Hepatocyte (in vitro differentiated cells): ENCODE data around the gene SBNO2. TPM values are rescaled to one million over a fixed set of nuclear protein-coding genes. Genes with fewer than 3 reads are reported as not detected.
A peak's percentile ranks its signal among the peaks of the same experiment; 100 is the strongest.

ENCODE experiments used
- DNase-seq: peaks from one replicate; pipeline ENCODE4 v3.0.0-alpha.2; 2016; ENCODE audit warnings: low spot score
- H2AFZ ChIP-seq: fragments of 200-600 bp; sonication (generic); 2 replicates; pipeline ENCODE4 v1.6.0; 2016; ENCODE audit warnings: antibody characterized with exemption, mild to moderate bottlenecking
- H3K27ac ChIP-seq: fragments of 200-600 bp; sonication (generic); 2 replicates; pipeline ENCODE4 v1.5.1; 2016; ENCODE audit warnings: mild to moderate bottlenecking
- H3K27me3 ChIP-seq: fragments of 200-600 bp; sonication (generic); 2 replicates; pipeline ENCODE4 v1.6.1; 2016
- H3K36me3 ChIP-seq: fragments of 200-600 bp; sonication (generic); replicated peaks from 2 replicates; pipeline ENCODE4 v1.5.1; 2016; ENCODE audit warnings: low read depth; ENCODE audit not compliant: insufficient read depth
- H3K4me1 ChIP-seq: fragments of 200-600 bp; sonication (generic); 2 replicates; pipeline ENCODE4 v1.5.1; 2016; ENCODE audit warnings: mild to moderate bottlenecking, moderate library complexity; ENCODE audit not compliant: insufficient read depth
- H3K4me2 ChIP-seq: fragments of 200-600 bp; sonication (generic); 2 replicates; pipeline ENCODE4 v1.6.0; 2016
- H3K4me3 ChIP-seq: fragments of 200-600 bp; sonication (generic); 2 replicates; pipeline ENCODE4 v1.5.1; 2016; ENCODE audit warnings: mild to moderate bottlenecking
- H3K79me2 ChIP-seq: fragments of 200-600 bp; sonication (generic); 2 replicates; pipeline ENCODE4 v1.6.0; 2017; ENCODE audit warnings: mild to moderate bottlenecking
- H3K9me2 ChIP-seq: fragments of 200-600 bp; sonication (generic); replicated peaks from 2 replicates; pipeline ENCODE4 v1.6.0; 2017; ENCODE audit warnings: mild to moderate bottlenecking; ENCODE audit not compliant: insufficient read depth
- H3K9me3 ChIP-seq: fragments of 200-600 bp; sonication (generic); 2 replicates; pipeline ENCODE4 v1.5.1; 2016; ENCODE audit warnings: low read depth, mild to moderate bottlenecking
- H4K20me1 ChIP-seq: fragments of 200-600 bp; sonication (generic); 2 replicates; pipeline ENCODE4 v1.6.0; 2016; ENCODE audit warnings: mild to moderate bottlenecking; ENCODE audit not compliant: insufficient read depth, poor library complexity, severe bottlenecking
- EZH2 ChIP-seq: fragments of 200-600 bp; sonication (generic); IDR thresholded peaks from 2 replicates; pipeline ENCODE4 v1.6.1; 2016; ENCODE audit warnings: antibody characterized with exemption, mild to moderate bottlenecking, borderline replicate concordance
- EZH2phosphoT487 ChIP-seq: fragments of 200-600 bp; sonication (generic); IDR thresholded peaks from one replicate; pipeline ENCODE4 v1.6.1; 2018; ENCODE audit warnings: antibody characterized with exemption, mild to moderate bottlenecking, low read depth, moderate library complexity; ENCODE audit not compliant: unreplicated experiment, severe bottlenecking
- WGBS: methylation state at CpG from one replicate; pipeline ENCODE4 v1.1.6; 2016; ENCODE audit warnings: low lambda C conversion rate; ENCODE audit errors: missing lambda C conversion rate; 5-methylcytosine and 5-hydroxymethylcytosine counted together
- polyA plus RNA-seq: library from polyadenylated mRNA; unstranded; fragments of >200 nt; fragmentation: Nextera tagmentation; extraction: Ambion mirVana; gene quantifications from 2 replicates; pipeline ENCODE4 v1.2.1, GENCODE V29; 2016
- total RNA-seq: library from RNA; depleted of rRNA; stranded (reverse); fragments of >200 nt; gene quantifications from 2 replicates; pipeline ENCODE4 v1.2.3, GENCODE V29; 2014
- TF ChIP-seq, protein P1 (sequence below): fragments of 200-600 bp; sonication (generic); IDR thresholded peaks from 2 replicates; pipeline ENCODE4 v1.5.1; 2016; ENCODE audit warnings: antibody characterized with exemption, mild to moderate bottlenecking; ENCODE audit not compliant: poor library complexity

Gene SBNO2
- total and polyA plus RNA-seq, 2 experiments from 2014 or later: 12.7 to 15.6 TPM

GRCh38 chr19:1101337-1101698 lies 72.8 kb downstream of the SBNO2 start:
- Histone ChIP-seq H3K4me3 (no peak overlapping the region), H3K4me2 (peak overlapping the region; percentile 55), H3K4me1 (peaks cover 48% of the 10 kb centered on the region), H3K27me3 (no peaks in the 10 kb centered on the region), H3K79me2 (peaks cover 16% of the 10 kb centered on the region), H2AFZ (peak overlapping the region; percentile 36), H3K27ac (peak overlapping the region; percentile 97), H3K9me2 (no peaks in the 10 kb centered on the region), H3K36me3 (no peaks in the 10 kb centered on the region), H3K9me3 (no peaks in the 10 kb centered on the region), H4K20me1 (peaks cover 13% of the 10 kb centered on the region)
- DNase-seq: no peak
- TF ChIP-seq EZH2phosphoT487 (no peak), EZH2 (no peak)
- TF ChIP-seq, protein P1, sequence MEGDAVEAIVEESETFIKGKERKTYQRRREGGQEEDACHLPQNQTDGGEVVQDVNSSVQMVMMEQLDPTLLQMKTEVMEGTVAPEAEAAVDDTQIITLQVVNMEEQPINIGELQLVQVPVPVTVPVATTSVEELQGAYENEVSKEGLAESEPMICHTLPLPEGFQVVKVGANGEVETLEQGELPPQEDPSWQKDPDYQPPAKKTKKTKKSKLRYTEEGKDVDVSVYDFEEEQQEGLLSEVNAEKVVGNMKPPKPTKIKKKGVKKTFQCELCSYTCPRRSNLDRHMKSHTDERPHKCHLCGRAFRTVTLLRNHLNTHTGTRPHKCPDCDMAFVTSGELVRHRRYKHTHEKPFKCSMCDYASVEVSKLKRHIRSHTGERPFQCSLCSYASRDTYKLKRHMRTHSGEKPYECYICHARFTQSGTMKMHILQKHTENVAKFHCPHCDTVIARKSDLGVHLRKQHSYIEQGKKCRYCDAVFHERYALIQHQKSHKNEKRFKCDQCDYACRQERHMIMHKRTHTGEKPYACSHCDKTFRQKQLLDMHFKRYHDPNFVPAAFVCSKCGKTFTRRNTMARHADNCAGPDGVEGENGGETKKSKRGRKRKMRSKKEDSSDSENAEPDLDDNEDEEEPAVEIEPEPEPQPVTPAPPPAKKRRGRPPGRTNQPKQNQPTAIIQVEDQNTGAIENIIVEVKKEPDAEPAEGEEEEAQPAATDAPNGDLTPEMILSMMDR: no peak
- 54% methylated on average over 9 of the region's 9 CpGs for WGBS

DNA sequence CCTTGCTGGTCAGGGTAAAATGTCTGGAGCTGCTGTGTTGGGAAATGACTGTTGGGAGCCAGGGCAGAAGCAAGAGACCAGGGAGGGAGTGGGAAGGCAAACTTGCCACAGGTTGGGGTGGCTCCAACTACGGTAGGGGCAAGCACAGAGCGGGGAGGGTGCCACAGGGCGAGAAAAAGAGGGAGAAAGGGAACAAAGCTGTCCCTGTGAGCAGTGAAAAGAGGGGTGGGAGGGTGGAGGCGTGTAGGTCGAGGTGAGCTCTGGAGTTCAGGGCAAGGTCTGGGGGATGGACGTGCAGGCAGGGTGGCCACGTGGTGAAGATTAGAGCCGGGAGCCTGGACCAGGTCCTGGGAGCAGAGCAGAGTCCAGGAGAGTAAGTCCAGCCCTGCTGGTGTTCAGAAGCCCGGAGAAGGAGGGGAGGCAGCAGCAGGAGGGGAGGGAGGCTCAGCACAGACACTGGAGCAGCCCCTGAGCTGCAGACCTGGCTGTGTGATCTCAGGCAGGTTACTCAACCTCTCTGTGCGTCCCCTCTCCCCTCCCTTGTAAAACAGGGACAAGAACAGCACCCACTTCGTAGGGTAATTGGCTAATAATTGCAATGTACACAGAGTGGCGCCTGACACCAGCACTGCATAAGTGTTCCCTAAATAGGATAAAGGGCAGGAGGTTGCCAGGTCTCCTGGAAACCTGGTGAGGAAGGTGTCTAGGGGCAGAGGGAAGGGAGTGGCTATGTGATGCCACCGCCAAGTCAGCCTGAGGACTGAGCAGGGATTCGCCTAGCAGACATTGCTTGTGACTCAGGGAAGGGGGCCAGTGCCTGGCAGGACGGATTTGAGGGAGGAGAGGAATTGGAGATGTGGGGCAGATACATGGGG lies 75.7 kb downstream of the SBNO2 start:
- Histone ChIP-seq H3K27ac (peak overlapping the region; percentile 92), H2AFZ (no peak overlapping the region), H3K9me3 (no peaks in the 10 kb centered on the region), H3K4me2 (peak overlapping the region; percentile 56), H3K79me2 (peaks cover 16% of the 10 kb centered on the region), H3K27me3 (no peaks in the 10 kb centered on the region), H3K4me1 (peaks cover 47% of the 10 kb centered on the region), H4K20me1 (peaks cover 11% of the 10 kb centered on the region), H3K4me3 (no peak overlapping the region), H3K9me2 (no peaks in the 10 kb centered on the region), H3K36me3 (no peaks in the 10 kb centered on the region)
- no peak for TF ChIP-seq EZH2
- TF ChIP-seq, protein P1: no peak
- TF ChIP-seq EZH2phosphoT487: no peak
- WGBS: 50% methylated on average over 14 of the region's 15 CpGs
- peak; percentile 80 for DNase-seq

GRCh38 chr19:1097810-1098176 lies 76.3 kb downstream of the SBNO2 start:
- H3K4me2 ChIP-seq: peak overlapping the region; percentile 56
- no peak overlapping the region for H3K4me3 ChIP-seq
- peaks cover 41% of the 10 kb centered on the region for H3K4me1 ChIP-seq
- H3K27me3 ChIP-seq: no peaks in the 10 kb centered on the region
- H3K36me3 ChIP-seq: no peaks in the 10 kb centered on the region
- no peak overlapping the region for H2AFZ ChIP-seq
- 56% methylated on average over 7 of the region's 7 CpGs for WGBS
- peaks cover 23% of the 10 kb centered on the region for H3K79me2 ChIP-seq
- H3K9me3 ChIP-seq: no peaks in the 10 kb centered on the region
- TF ChIP-seq EZH2phosphoT487: no peak
- no peak for TF ChIP-seq EZH2
- TF ChIP-seq, protein P1: no peak
- H3K27ac ChIP-seq: peak overlapping the region; percentile 92
- no peaks in the 10 kb centered on the region for H3K9me2 ChIP-seq
- no peak for DNase-seq
- H4K20me1 ChIP-seq: peaks cover 12% of the 10 kb centered on the region
